Skin epidermis (tissue), 12 donors: ENCODE results near the gene DNAJC5G.
"Not testable (repeated sequence)": the region's sequence is repeated elsewhere in the genome, so short reads cannot be mapped to it uniquely, and the experiment has no call there.

Source experiments
- H3K27ac ChIP-seq, 21 experiments: fragments of 200-600 bp; sonication (generic) in 11 of 21; one replicate each; pipeline ENCODE4 v1.5.0; 2020; ENCODE audit warnings: mild to moderate bottlenecking in 3 of 21, inconsistent platforms in 2 of 21, moderate library complexity in 2 of 21
- H3K4me3 ChIP-seq, 7 experiments: fragments of 200-600 bp; sonication (generic) in 2 of 7; one replicate each; pipeline ENCODE4 v1.5.0; 2020; ENCODE audit warnings: inconsistent platforms in 2 of 7, mild to moderate bottlenecking in 2 of 7, moderate library complexity in 1 of 7

The DNAJC5G gene

GRCh38 chr2:27305516-27305915 lies 30.3 kb downstream of the DNAJC5G start:
- Histone ChIP-seq H3K4me3 (no peak overlapping the region), H3K27ac (no peak overlapping the region)

GRCh38 chr2:27306136-27306535 lies 30.9 kb downstream of the DNAJC5G start:
- H3K27ac ChIP-seq, result no peak overlapping the region
- H3K4me3 ChIP-seq, result no peak overlapping the region

DNA sequence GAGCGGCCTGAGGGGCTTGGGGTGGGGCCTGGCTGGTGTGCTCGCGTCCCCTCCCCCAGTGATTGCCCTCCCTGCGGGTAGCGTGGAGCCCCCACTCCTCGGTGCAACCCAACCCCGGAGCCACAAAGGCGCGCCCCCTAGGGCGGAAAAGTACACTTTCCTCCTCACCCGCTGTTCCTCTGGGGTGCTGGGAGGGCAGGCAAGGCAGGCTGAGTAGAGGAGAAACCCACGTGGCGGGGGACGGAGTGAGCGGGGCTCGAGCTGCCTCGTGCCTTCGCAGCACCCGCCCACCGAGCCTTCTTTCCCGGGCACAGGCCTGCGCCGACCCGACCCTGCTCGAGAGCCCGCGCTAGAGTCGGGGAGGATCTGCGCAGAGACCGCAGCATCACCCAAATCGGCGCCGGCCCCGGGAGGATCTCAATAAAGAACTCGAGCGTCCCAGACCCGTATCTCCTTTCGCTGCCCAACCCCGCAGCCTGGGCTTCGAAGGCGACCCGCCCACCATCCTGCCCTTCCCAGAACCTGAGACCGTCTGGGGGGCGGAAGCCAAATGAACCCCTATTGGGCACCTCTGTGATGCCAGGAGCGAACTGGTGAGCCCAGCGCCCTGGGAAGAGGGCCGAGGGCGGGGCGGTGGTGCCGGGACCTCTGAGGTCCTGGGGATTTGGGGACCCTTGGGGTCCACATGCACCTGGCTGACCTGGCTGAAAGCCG lies 31.5 kb downstream of the DNAJC5G start:
- Histone ChIP-seq H3K27ac (no peak overlapping the region), H3K4me3 (peak overlapping the region in 2 of 7 experiments; percentile 2 to 19)

DNA sequence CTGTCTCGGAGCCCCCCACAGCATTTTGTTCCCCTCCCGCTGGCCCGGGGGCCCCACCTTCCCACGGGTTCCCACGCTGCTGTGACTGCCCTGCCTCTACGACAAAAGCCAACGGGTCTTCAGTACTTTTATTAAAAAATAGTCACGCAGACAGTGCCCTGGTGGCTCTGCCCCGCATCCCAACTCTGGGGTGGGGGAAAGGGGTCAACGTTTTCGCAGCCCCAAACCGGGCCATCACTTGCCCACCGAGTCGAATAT lies 32.0 kb downstream of the DNAJC5G start:
- Histone ChIP-seq H3K4me3 (peak overlapping the region in 1 of 7 experiments; percentile 2), H3K27ac (no peak overlapping the region)

- Histone ChIP-seq H3K27ac (no peak overlapping the region), H3K4me3 (no peak overlapping the region)
These were observed 32.5 kb downstream of the DNAJC5G start for GRCh38 chr2:27307545-27308358.

DNA sequence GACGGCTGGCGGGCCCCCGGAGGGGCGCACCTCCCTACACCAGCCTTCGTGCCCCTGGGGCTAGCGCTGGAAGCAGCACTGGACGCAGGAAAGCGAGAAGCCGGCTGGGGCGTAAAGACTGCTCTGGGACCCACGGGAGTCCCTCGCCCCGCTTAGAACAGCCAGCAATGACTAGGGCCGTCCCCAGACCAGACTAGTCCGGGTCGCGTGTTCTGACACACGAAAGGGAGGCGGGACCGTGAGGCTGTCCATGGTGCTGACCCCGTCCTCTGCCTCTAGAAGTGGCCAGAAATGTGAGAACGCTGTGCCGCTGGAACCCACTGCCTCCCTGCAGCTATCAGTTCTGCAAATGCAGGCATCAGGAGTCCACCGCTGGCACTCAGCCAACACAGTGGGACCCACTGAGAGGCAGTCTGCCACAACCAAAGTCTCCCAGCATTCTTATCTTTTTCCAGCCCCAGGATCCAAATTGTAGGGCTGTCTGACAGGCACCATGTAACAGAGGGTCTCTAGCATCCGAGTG lies 33.2 kb downstream of the DNAJC5G start, which contains the start of gene UCN:
TSS of gene UCN (minus strand) at position 87 of the 523 bp plus-strand sequence. CDS start 550 bp downstream, outside the sequence.
- no peak within 1 kb of the TSS for H3K4me3 ChIP-seq
- H3K27ac ChIP-seq, result no peak within 1 kb of the TSS

DNA sequence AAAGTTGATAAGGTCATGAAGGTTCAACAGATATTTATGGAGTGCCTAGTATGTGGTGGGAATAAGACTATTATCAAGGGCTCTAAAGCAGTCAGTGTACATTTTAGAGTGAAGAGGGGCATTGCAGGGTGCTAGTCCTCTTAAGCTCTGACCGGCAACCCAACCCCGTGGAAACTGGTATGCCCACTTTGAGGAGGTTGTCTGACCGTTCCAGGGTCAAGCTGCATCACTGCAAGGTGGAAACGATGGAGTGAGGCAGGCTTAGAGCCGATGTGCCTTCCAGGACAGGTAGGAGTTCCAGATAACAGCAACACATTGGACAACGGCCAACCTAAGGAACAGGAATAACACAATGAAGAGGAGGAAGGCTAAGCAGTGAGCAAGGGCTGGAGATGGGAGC lies 34.4 kb downstream of the DNAJC5G start:
- H3K4me3 ChIP-seq, result no peak overlapping the region
- H3K27ac ChIP-seq, result no peak overlapping the region

GRCh38 chr2:27312152-27312551 lies 36.9 kb downstream of the DNAJC5G start:
- no peak overlapping the region for H3K27ac ChIP-seq
- no peak overlapping the region for H3K4me3 ChIP-seq

- Histone ChIP-seq H3K27ac (no peak overlapping the region), H3K4me3 (no peak overlapping the region)
These were observed 38.8 kb downstream of the DNAJC5G start for GRCh38 chr2:27313882-27314645.

DNA sequence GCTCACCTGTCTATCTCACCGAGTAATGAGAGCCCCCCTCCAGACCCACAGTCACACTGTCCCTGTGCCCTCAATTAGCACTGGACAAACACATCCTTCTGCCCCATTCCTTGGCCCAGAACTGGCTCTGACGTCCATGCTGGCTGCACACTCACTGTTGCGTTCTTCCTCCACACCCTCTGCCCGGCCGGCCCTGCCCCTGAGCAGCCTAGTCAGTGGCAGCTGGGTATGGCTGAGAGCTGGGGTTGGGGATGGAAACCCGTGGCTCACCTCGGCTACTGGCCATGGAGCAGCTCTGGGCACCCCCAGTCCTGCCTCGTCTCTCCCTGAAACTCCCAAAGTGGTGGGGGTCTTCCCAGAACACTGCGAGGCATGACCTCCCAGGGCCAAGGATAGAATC lies 39.5 kb downstream of the DNAJC5G start:
- no peak overlapping the region for H3K4me3 ChIP-seq
- no peak overlapping the region for H3K27ac ChIP-seq

DNA sequence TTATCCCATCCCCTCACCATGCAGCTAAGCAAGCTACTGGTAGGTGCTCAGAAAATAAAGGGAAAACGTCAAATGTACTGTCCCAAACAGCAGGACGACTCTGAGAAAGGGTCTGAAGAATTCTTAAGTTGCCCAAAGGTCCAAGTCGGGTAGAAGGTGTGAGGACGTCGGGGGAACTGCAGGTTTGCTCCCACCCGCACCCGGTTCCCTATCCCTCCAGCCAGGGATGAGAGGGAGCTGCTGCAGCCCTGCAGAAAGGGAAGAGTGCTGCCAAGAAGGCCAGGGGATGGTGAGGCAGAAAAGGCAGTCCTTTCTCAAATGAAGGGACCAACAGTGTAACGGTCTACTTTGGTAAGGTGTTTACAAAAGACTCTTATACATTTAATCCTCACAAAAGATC lies 39.9 kb downstream of the DNAJC5G start:
- H3K27ac ChIP-seq, result no peak overlapping the region

GRCh38 chr2:27316655-27317412 lies 41.6 kb downstream of the DNAJC5G start:
- H3K27ac ChIP-seq, result no peak overlapping the region
- H3K4me3 ChIP-seq, result no peak overlapping the region

More for the DNA sequence above, 39.9 kb downstream of the DNAJC5G start:
- no peak overlapping the region for H3K4me3 ChIP-seq

DNA sequence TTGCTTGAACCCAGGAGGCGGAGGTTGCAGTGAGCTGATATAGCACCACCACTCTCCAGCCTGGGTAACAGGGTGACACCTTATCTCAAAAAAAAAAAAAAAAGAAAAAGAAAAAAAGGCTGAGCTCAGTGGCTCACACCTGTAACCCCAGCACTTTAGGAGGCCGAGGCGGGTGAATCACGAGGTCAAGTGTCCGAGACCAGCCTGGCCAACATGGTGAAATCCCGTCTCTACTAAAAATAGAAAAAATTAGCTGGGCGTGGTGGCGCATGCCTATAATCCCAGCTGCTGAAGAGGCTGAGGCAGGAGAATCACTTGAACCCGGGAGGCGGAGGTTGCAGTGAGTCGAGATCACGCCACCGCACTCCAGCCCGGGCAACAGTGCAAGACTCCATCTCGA lies 44.6 kb downstream of the DNAJC5G start:
- not testable (repeated sequence) for H3K27ac ChIP-seq, H3K4me3 ChIP-seq

DNA sequence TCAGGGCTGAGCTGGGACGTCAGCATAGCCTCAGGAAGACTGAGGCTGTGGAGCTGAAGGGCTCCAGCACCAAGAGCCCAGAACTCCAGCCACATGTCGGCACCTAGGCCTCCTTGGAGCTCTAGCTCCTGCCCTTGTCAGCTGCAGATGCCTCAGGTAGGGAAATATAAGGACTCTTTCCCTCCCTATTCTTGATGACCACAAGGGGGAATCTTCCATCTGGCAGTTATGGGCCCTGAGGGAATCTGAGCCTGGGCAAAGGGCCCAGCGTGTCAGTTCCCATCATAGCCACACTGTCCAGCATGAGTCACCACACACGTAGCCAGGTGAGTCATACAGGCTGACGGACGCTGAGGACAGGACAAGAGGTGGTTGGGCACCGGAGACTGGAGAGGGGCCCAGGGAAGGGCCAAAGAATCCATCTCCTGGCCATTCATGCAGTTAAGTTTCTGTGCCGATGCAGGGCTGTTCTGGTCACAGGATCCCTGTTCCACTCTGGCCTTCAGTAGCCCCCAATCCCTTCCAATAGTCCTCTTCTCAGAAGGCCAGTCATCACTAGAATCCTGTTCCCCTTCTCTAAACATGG lies 45.8 kb downstream of the DNAJC5G start:
- H3K4me3 ChIP-seq, result no peak overlapping the region

GRCh38 chr2:27322301-27322765 lies 47.1 kb downstream of the DNAJC5G start:
- Histone ChIP-seq H3K27ac (peak overlapping the region; percentile 59 to 98 (median 94)), H3K4me3 (peak overlapping the region; percentile 56 to 85 (median 69))

More for the DNA sequence above, 45.8 kb downstream of the DNAJC5G start:
- peak overlapping the region in 2 of 21 experiments; percentile 21 to 60 for H3K27ac ChIP-seq

DNA sequence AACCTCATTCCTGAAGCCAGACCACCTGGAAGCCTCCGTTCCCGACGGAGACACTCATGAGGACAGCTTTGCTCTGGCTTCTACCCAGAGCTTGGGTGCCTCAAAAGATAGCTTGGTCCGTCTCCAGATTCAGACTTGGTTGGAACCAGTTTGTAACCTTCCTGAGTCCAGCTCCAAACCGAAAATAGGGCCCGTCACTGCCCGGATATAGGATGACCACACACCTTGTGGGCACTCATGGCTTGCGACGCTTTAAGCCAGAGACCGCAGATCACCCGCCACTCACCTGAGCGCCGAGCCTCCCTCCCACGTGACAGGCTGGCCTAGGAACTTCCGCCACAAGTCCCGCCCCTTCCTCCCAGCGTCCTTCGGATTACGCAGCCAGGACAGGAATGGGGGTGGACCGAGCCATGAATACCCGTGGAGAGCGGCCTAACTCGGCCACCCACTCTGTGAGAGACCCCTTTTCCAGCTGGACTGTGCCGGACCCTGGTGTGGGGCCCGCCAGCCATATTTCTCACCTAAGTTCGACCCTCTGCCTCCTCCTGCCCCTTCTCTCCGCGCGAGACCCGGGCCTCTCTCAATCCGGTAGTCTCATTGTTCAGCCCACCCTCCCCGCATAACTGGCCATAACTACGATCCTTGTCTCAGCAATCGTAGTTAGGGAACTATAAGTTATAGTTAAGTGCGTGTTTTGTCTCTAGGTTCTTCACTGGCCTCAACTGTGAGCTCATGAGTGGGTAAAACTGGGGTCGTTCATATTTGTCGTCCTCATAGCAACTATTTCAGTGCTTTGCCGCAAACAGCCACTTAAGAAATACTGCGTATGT lies 47.7 kb downstream of the DNAJC5G start, which contains the start of gene MPV17:
TSS of gene MPV17 (minus strand) at position 332 of the 830 bp plus-strand sequence. CDS start 580 bp downstream, outside the sequence.
- peak within 1 kb of the TSS; percentile 71 to 98 (median 94) for H3K27ac ChIP-seq
- H3K4me3 ChIP-seq, result peak within 1 kb of the TSS; percentile 56 to 85 (median 69)

DNA sequence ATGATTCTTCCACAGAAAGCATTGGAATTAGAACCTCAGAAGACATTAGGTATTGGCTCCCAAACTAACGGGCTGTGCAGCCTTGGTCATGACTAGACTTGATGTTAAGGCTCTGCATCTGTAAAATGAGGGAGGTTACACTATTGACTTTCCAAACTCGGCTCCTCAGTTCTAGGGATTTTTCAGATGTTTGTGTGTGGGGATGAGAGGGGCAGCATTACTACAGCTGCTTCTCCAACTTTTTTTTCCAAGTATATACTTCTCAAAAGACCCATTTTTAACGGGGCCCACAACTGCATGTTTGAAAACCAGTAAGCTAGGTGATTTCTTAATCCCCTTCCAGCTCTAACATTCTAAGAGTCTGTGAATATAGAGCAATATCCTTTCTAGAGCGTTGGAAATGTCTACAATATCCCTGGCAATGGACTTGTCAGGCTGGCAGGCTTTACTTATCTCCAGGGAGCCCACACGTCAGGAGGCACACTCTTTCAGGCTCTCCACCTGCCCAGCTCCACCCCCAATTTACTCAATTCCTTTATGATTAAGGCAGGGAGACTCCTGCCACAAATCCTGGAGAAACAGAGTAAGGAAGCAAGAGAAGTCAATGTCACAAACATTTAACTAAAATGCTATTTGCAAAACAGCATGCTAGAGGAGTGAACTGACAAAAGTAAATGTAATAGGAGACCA lies 48.5 kb downstream of the DNAJC5G start:
- Histone ChIP-seq H3K27ac (peak overlapping the region in 20 of 21 experiments; percentile 71 to 98 (median 94)), H3K4me3 (peak overlapping the region; percentile 56 to 85 (median 69))
